ENCODE data around the gene CC2D2B.

The CC2D2B gene

DNA sequence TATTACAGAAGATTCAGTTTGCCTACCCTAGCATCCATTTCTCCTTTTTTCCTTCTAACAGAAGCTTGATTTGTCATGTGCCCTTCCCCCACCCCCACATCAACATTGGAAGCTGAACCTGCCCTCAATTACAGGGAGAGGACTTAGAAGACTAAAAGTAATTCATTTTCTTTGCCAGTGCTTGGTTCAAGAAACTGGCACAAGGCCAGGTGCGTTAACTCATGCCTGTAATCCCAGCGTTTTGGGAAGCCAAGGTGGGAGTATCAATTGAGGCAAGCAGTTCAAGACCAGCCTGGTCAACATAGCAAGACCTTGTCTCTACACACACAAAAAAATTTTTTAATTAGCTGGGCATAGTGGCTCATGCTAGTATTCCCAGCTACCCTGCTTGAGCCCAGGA lies 168.2 kb downstream of the CC2D2B start:
- no peak for DNase-seq (ENCODE audit: low spot score)

DNA sequence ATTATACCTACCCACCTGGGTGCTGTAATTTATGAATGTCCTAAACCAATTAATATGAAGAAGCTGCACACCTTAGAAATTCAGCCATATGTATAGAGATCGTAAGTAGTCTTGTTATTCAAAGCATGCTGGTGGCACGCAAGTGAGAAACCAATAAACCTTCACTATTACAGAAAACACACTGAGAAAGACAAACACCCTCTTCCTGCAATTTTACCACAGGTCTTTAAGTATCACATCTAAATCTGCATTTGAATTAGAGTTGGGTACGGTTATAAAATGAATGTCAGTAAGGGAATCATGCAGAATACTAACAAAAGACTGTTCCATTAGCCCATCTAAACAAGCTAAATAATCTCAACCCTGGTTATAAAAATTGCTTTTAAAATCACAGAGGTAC lies 169.4 kb downstream of the CC2D2B start:
- DNase-seq (ENCODE audit: low spot score) = no peak

DNA sequence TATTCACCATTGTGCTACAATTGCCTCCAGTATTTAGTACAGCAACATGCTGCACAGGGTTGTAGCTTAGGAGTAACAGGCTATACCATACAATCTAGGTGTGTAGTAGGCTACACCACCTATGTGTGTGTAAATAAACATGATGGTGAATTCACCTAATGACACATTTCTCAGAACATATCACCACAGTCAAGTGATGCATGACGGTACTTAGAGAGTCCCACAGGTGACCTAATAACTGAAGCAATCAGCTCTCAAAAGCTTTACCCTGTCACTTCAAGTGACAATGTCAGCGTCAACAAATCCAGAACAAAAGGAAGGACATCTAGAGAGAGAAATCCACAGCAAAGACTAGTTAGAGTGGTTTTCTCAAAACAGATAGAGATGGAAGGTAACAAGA lies 174.4 kb downstream of the CC2D2B start:
- DNase-seq (ENCODE audit: low spot score) = no peak
